ENCODE data around the gene TMEM255A.
"Not testable (repeated sequence)": the region's sequence is repeated elsewhere in the genome, so short reads cannot be mapped to it uniquely, and the experiment has no call there.

The TMEM255A gene

GRCh38 chrX:120310861-120311726 is at the start of gene TMEM255A:
TSS of gene TMEM255A (minus strand) at chrX:120311461. CDS start at chrX:120311309, 152 bp downstream.
- peak within 1 kb of the TSS; percentile 34 for H3K4me3 ChIP-seq (ENCODE audit: low read depth, low read length)
- no peak for TF ChIP-seq CTCF (IDR thresholded peaks at IDR 0.05; ENCODE audit: low read depth, low read length)

- H3K4me3 ChIP-seq (ENCODE audit: low read depth, low read length) = no peak overlapping the region
- TF ChIP-seq CTCF (IDR thresholded peaks at IDR 0.05; ENCODE audit: low read depth, low read length) = no peak
Observed at GRCh38 chrX:120358737-120359456, 47.6 kb upstream of the TMEM255A start.

- no peak for TF ChIP-seq CTCF (IDR thresholded peaks at IDR 0.05; ENCODE audit: low read depth, low read length)
- H3K4me3 ChIP-seq (ENCODE audit: low read depth, low read length) = no peak overlapping the region
Observed at GRCh38 chrX:120357186-120357585, 45.9 kb upstream of the TMEM255A start.

- no peak overlapping the region for H3K4me3 ChIP-seq (ENCODE audit: low read depth, low read length)
- no peak for TF ChIP-seq CTCF (IDR thresholded peaks at IDR 0.05; ENCODE audit: low read depth, low read length)
Observed at GRCh38 chrX:120356084-120356483, 44.8 kb upstream of the TMEM255A start.

- no peak overlapping the region for H3K4me3 ChIP-seq (ENCODE audit: low read depth, low read length)
Observed at GRCh38 chrX:120350450-120351138, 39.3 kb upstream of the TMEM255A start.

GRCh38 chrX:120344566-120344965 is 33.3 kb upstream of the TMEM255A start:
- not testable (repeated sequence) for H3K4me3 ChIP-seq (ENCODE audit: low read depth, low read length)

More at GRCh38 chrX:120350450-120351138, 39.3 kb upstream of the TMEM255A start:
- TF ChIP-seq CTCF (IDR thresholded peaks at IDR 0.05; ENCODE audit: low read depth, low read length) = no peak

- TF ChIP-seq CTCF (IDR thresholded peaks at IDR 0.05; ENCODE audit: low read depth, low read length) = no peak
Observed at GRCh38 chrX:120336899-120337298, 25.6 kb upstream of the TMEM255A start.

More at GRCh38 chrX:120336899-120337298, 25.6 kb upstream of the TMEM255A start:
- H3K4me3 ChIP-seq (ENCODE audit: low read depth, low read length) = no peak overlapping the region
